Stimulated activated CD4-positive, alpha-beta T cell treated with anti-CD3 and anti-CD28 coated beads, TNF-alpha, amount 100 ng/mL, for 1 hour (primary cell): Measurements from ENCODE around the gene CHD1.

Experiments used
- DNase-seq, 3 donors: peaks; one replicate each; pipeline ENCODE4 v3.0.0-alpha.2; 2020; ENCODE audit warnings: low read depth in 3 of 3, low spot score in 1 of 3

The CHD1 gene

GRCh38 chr5:98936948-98937715 is 8.3 kb upstream of the CHD1 start:
- no peak for DNase-seq

GRCh38 chr5:98935206-98935605 is 6.4 kb upstream of the CHD1 start:
- no peak for DNase-seq

- DNase-seq, result no peak
Measured at GRCh38 chr5:98934546-98934945, 5.7 kb upstream of the CHD1 start.

GRCh38 chr5:98933445-98934072 is 4.8 kb upstream of the CHD1 start:
- DNase-seq, result no peak

GRCh38 chr5:98930972-98931762 is 2.4 kb upstream of the CHD1 start:
- no peak for DNase-seq

GRCh38 chr5:98929710-98930298 is 997 bp upstream of the CHD1 start:
- no peak for DNase-seq

- peak in 1 of 3 donors; percentile 25 for DNase-seq
Measured at GRCh38 chr5:98927989-98928872, 576 bp downstream of the CHD1 start.

GRCh38 chr5:98927242-98927988 is 1.4 kb downstream of the CHD1 start:
- DNase-seq, result peak; percentile 27 to 38 (median 38)

GRCh38 chr5:98923966-98924365 is 4.8 kb downstream of the CHD1 start:
- no peak for DNase-seq

GRCh38 chr5:98921947-98922505 is 6.8 kb downstream of the CHD1 start:
- DNase-seq, result no peak

- no peak for DNase-seq
Measured at GRCh38 chr5:98917433-98917832, 11.4 kb downstream of the CHD1 start.

GRCh38 chr5:98916540-98916939 is 12.3 kb downstream of the CHD1 start:
- DNase-seq, result no peak

GRCh38 chr5:98913911-98914310 is 14.9 kb downstream of the CHD1 start:
- DNase-seq, result no peak

- no peak for DNase-seq
Measured at GRCh38 chr5:98911280-98912040, 17.3 kb downstream of the CHD1 start.

GRCh38 chr5:98909363-98909762 is 19.4 kb downstream of the CHD1 start:
- DNase-seq, result no peak

- DNase-seq, result no peak
Measured at GRCh38 chr5:98907951-98908350, 20.9 kb downstream of the CHD1 start.

- no peak for DNase-seq
Measured at GRCh38 chr5:98906756-98907355, 22.0 kb downstream of the CHD1 start.

- DNase-seq, result no peak
Measured at GRCh38 chr5:98905857-98906688, 22.7 kb downstream of the CHD1 start.
